ENCODE measurements around the gene DIP2C. TPM values are rescaled to one million over a fixed set of nuclear protein-coding genes. Genes with fewer than 3 reads are reported as not detected.
"Not testable (repeated sequence)": the region's sequence is repeated elsewhere in the genome, so short reads cannot be mapped to it uniquely, and the experiment has no call there.

Gene DIP2C
- total RNA-seq, 1 experiment from 2014 or later, result 4.9 TPM

- in situ Hi-C loops (cut with HindIII; ENCODE audit: low pct_unique_long_range_greater_than_20kb, low sequenced_read_pairs), result no loop called here
- DNase-seq (ENCODE audit: low read depth), result no peak
Measured at GRCh38 chr10:665579-666091, 23.8 kb downstream of the DIP2C start.

DNA sequence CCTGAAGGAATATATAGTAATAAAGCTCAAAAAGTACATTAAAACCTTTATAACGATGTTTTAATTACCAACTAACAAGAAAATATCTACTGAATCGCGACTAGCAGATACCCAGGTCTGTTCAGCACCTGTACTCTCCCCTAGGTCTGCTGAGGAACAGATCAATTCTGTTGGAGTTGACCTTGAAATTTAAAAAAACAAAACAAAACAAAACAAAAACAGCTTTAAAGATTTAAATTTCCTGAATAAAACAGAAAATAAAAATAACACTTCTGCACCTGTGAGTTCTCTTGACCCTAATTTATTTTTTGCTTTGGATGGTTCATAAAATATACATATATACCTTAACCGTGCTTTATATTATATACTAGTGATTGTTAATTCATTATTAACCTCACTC is 24.6 kb downstream of the DIP2C start:
- in situ Hi-C loops (cut with HindIII; ENCODE audit: low pct_unique_long_range_greater_than_20kb, low sequenced_read_pairs), result no loop called here
- DNase-seq (ENCODE audit: low read depth), result no peak

DNA sequence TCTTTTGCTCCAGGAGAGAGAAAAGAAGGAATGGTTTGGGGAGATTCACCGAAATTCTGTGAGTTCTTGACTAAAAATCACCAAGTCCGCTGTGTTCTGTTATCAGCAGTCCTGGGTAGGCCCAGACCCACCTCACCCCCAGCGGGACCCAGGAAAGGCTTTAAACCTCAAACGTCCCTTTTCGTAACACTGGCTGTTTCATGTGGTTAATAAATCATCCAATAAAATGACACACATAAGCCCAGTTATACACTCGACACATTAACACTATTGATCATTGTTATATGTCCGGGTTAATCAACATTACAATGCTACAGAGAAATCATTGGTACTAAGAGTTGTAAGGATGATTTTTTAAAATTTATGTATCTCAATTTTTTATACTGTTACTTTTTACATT is 25.2 kb downstream of the DIP2C start:
- in situ Hi-C loops (cut with HindIII; ENCODE audit: low pct_unique_long_range_greater_than_20kb, low sequenced_read_pairs), result no loop called here
- no peak for DNase-seq (ENCODE audit: low read depth)

GRCh38 chr10:663831-664251 is 25.6 kb downstream of the DIP2C start:
- no peak for DNase-seq (ENCODE audit: low read depth)
- in situ Hi-C loops (cut with HindIII; ENCODE audit: low pct_unique_long_range_greater_than_20kb, low sequenced_read_pairs), result no loop called here

GRCh38 chr10:663466-663751 is 26.1 kb downstream of the DIP2C start:
- no peak for DNase-seq (ENCODE audit: low read depth)
- in situ Hi-C loops (cut with HindIII; ENCODE audit: low pct_unique_long_range_greater_than_20kb, low sequenced_read_pairs), result no loop called here

DNA sequence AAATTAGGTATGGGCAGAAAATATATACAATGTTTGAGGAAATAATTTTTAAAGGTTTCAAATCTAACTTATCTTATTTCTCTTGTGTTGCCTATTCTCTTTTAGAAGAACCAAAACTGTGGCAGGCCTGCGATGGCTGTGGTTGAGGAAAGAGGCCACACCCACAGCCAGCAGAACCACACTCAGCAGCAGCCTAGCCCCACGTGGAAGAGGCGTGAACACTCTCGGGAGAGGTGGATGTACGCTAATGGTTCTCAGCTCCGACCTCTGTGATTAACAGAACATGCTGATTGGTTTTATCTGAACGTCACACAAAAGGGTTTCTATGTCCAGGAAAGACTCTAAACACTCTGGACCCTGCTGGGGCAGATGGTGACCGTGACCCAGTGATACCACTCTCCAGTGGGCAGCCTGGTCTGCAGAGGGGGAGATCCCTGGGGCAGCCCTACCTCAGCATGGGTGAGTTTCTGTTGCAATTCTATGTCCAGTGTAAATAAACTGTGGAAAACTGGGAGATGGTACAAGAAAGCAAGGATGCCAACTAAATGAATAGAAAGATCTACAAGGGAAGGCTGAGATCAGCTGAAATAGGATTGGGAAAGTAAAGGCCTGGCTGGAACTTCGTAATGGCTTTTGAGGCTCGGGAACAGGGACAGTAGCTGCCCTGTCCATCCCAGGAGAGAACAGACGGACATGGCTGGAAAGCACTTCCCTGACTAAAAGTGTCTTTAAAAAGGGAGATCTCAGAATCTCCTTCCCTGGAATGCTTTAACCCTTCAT is 26.6 kb downstream of the DIP2C start:
- in situ Hi-C loops (cut with HindIII; ENCODE audit: low pct_unique_long_range_greater_than_20kb, low sequenced_read_pairs), result no loop called here
- no peak for DNase-seq (ENCODE audit: low read depth)

GRCh38 chr10:662223-662605 is 27.3 kb downstream of the DIP2C start:
- DNase-seq (ENCODE audit: low read depth), result no peak
- in situ Hi-C loops (cut with HindIII; ENCODE audit: low pct_unique_long_range_greater_than_20kb, low sequenced_read_pairs), result no loop called here

DNA sequence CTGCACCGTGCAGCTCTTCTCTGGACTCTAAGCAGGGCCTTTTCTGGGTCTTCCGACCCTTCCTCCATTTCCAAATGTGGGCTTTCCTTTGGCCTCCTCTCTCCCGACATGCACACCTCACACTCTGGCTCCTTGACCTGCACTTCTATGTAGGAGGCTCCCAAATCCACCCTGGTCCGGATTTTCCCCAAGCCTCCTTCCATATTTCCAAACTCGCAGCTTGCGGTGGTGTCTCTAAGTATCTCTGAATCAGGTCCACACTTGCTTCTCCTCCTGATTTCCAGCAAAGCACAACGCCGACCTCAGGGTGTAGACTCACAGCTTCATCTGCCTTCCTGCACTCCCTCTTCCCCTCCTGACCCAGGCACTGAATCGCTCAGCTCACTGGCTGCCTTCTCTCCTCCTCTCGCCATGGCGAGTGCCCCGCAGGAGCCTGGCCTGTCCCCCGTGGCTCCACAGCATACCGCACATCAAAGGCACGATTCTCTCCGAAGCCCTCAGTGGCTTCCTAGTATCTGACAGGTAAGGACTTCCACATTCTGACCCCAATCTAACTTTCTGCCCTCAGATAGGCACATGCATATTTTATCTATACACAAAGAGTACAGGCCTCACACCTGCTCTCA is 27.8 kb downstream of the DIP2C start:
- no peak for DNase-seq (ENCODE audit: low read depth)
- in situ Hi-C loops (cut with HindIII; ENCODE audit: low pct_unique_long_range_greater_than_20kb, low sequenced_read_pairs), result no loop called here

DNA sequence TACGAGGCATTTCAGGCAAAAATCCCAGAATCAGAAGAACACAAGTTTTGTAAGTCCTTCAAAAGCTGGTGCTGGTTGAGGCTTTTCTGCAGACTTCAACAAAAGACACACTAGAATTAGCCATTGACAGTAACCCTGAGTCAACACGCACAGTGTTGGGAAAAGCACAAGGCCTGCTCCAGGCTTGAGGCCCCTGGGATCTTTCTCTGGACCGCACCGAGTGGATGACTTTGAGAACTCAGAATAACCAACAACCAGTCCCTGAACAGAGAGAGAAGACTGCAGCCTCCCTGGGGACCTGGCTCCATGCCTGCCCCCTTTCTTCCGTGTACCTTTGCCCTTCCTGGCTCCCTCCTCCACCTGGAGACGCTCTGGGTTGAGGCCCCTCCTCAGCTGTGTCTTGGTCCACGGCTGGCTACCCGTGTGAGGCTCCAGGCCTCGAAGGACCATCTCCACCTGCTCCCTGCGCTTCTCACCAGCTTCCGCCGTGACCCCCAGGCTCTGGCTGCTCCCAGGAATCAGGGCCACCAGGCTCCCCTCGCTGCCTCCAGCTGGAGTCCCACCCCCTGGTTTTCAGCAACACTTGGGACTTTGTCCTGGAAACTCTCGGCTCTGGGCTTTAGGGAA is 28.4 kb downstream of the DIP2C start:
- no peak for DNase-seq (ENCODE audit: low read depth)
- in situ Hi-C loops (cut with HindIII; ENCODE audit: low pct_unique_long_range_greater_than_20kb, low sequenced_read_pairs), result no loop called here

GRCh38 chr10:660413-660969 is 29.0 kb downstream of the DIP2C start:
- DNase-seq (ENCODE audit: low read depth), result no peak
- in situ Hi-C loops (cut with HindIII; ENCODE audit: low pct_unique_long_range_greater_than_20kb, low sequenced_read_pairs), result no loop called here

GRCh38 chr10:659688-660141 is 29.8 kb downstream of the DIP2C start:
- in situ Hi-C loops (cut with HindIII; ENCODE audit: low pct_unique_long_range_greater_than_20kb, low sequenced_read_pairs), result no loop called here
- DNase-seq (ENCODE audit: low read depth), result no peak

DNA sequence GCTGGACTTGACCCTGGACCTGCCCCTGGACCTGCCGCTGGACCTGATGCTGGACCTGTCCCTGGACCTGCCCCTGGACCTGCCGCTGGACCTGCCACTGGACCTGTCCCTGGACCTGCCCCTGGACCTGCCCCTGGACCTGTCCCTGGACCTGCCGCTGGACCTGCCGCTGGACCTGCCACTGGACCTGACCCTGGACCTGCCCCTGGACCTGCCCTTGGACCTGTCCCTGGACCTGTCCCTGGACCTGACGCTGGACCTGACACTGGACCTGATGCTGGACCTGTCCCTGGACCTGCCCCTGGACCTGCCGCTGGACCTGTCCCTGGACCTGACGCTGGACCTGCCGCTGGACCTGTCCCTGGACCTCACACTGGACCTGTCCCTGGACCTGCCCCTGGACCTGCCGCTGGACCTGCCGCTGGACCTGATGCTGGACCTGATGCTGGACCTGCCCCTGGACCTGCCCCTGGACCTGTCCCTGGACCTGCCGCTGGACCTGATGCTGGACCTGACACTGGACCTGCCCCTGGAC is 31.6 kb downstream of the DIP2C start:
- in situ Hi-C loops (cut with HindIII; ENCODE audit: low pct_unique_long_range_greater_than_20kb, low sequenced_read_pairs), result not testable (repeated sequence)

GRCh38 chr10:656883-657282 is 32.6 kb downstream of the DIP2C start:
- DNase-seq (ENCODE audit: low read depth), result no peak
- in situ Hi-C loops (cut with HindIII; ENCODE audit: low pct_unique_long_range_greater_than_20kb, low sequenced_read_pairs), result no loop called here

More for the DNA sequence above, 31.6 kb downstream of the DIP2C start:
- DNase-seq (ENCODE audit: low read depth), result not testable (repeated sequence)

DNA sequence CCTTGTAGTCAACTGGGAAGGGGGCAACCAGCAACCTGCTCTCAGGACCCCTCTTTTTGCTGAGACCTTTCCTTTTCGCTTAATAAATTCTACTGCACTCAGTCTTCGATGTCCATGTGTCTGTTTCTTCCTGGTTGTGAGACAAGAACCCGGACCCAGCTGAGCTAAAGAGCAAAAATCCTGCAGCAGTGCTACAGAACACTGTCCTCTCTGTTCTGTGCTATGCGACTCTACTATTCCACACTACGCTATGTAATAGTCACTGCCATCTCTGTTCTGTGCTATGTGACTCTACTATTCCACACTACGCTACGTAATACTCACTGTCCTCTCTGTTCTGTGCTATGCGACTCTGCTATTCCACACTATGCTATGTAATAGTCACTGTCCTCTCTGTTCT is 34.3 kb downstream of the DIP2C start:
- in situ Hi-C loops (cut with HindIII; ENCODE audit: low pct_unique_long_range_greater_than_20kb, low sequenced_read_pairs), result no loop called here
- DNase-seq (ENCODE audit: low read depth), result no peak

GRCh38 chr10:654647-654996 is 34.8 kb downstream of the DIP2C start:
- in situ Hi-C loops (cut with HindIII; ENCODE audit: low pct_unique_long_range_greater_than_20kb, low sequenced_read_pairs), result no loop called here
- no peak for DNase-seq (ENCODE audit: low read depth)

DNA sequence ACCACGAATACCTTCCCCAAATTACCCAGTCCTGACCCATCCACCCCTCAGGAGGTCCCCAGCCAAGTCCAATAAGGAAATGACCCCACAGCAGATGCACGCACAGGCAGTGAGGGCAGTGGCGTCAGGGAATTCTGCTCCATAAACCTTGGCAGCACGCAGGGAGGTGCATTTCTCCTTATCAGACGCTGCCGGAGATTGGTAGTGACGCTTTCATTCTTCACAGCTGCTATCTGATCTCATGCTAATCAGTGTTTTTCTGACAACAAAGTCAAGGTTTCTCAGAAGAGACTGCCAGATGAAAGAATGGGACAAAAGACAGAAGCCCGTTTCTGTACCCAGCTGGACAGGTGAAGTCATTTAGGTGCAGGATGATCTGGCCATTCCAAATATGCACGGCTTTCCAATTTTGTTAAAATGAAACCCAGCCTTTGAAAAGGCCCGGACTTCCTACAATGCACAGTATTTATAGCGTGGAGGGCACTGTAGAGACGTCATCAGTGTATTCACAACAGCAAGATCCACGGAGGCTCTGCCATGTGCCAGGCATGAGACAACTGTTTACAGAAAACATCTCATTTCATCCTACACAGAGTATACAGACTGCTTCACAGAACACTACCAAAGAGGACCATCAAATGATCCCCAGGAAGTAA is 35.3 kb downstream of the DIP2C start:
- no peak for DNase-seq (ENCODE audit: low read depth)
- in situ Hi-C loops (cut with HindIII; ENCODE audit: low pct_unique_long_range_greater_than_20kb, low sequenced_read_pairs), result no loop called here

DNA sequence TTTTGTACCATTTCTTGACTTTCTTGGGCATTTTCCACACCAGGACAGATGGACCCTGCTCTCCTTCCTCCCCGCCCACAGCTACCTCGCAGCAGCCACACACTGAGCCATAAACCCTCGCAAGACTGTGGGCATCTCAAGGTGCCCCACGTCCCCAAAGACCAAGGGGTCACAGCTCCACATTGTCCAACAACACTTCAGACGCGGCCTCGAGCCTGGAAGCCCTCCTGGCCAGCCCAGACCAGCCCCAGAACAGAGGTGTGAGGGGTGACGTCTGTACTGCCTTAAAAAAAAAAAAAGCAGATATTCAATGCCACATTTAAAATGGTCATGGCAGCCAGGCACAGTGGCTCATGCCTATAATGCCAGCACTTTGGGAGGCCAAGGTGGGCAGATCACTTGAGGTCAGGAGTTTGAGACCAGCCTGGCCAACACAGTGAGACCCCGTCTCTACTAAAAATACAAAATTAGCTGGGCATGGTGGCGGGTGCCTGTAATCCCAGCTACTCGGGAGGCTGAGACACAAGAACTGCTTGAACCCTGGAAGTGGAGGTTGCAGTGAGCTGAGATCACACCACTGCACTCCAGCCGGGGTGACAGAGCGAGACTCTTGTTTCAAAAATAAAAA is 36.5 kb downstream of the DIP2C start:
- in situ Hi-C loops (cut with HindIII; ENCODE audit: low pct_unique_long_range_greater_than_20kb, low sequenced_read_pairs); DNase-seq (ENCODE audit: low read depth): not testable (repeated sequence)

DNA sequence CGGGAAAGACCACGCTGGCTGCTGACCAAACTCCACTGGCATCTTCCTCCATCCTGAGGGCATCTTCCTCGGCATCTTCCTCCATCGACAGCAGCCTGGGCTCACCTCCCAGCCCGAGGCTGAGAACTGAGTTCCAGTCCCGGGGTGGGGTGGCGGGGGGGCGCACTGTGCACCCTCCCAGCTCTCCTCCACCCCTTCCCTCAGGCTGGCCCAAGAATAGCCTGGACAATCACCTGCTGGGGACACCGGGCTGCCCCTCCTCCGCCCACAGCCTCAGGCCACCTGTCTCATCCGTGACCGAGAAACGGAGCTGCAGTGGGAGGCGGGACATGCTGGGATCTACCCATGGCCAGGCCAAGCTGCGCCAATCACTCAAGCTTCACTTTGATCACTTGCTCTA is 37.2 kb downstream of the DIP2C start:
- DNase-seq (ENCODE audit: low read depth), result no peak
- in situ Hi-C loops (cut with HindIII; ENCODE audit: low pct_unique_long_range_greater_than_20kb, low sequenced_read_pairs), result no loop called here
